Loucy (cell line): ENCODE measurements around the gene CDC7.

Experiments
- CTCF ChIP-seq: fragments of 200-600 bp; sonication (generic); conservative IDR thresholded peaks from 2 replicates; pipeline ENCODE4 v1.5.1; 2014; ENCODE audit warnings: mild to moderate bottlenecking, antibody characterized with exemption, low read length
- EZH2phosphoT487 ChIP-seq: fragments of 200-600 bp; IDR thresholded peaks from 2 replicates; pipeline ENCODE4 v1.6.1; 2018; ENCODE audit warnings: antibody characterized with exemption, mild to moderate bottlenecking, moderate library complexity, borderline replicate concordance

DNA sequence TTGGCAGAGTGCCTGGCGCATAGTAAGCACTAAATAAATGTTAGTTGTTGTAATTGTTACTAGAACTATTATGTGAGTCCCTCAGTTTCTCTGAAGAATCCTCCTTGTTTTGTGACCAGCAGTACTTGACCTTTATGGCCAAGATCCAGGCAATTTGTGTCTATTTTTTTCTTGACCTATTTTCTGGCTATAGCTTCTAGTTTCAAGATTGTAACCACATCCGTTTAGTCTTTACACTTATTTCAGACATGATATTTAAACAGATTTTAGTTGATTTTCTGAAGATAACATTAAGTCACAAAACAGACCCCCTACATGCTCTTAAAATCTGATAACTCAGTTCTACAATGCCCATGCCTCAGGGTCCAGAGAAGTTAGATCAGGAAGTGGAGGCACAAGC is 50.3 kb downstream of the CDC7 start:
- no peak for TF ChIP-seq CTCF
- no peak for TF ChIP-seq EZH2phosphoT487
